HG03097 (cell line): ENCODE measurements around the gene KRT7.

Experiments used
- ATAC-seq: cut with Tn5 transposase; IDR thresholded peaks from one replicate; pipeline ENCODE4 v1.9.1; 2021; ENCODE audit not compliant: unreplicated experiment, low FRiP score

Gene KRT7

GRCh38 chr12:52294803-52295202, 61.8 kb downstream of the KRT7 start:
- no peak for ATAC-seq

- ATAC-seq = no peak
Observed at GRCh38 chr12:52295663-52296062, 62.6 kb downstream of the KRT7 start.

GRCh38 chr12:52296572-52297215, 63.7 kb downstream of the KRT7 start:
- ATAC-seq = no peak
